CD14-positive monocyte (primary cell): Measurements from ENCODE around the gene PSEN1. TPM values are rescaled to one million over a fixed set of nuclear protein-coding genes. Genes with fewer than 3 reads are reported as not detected.

Experiments used
- DNase-seq, 3 donors: peaks; one replicate each; pipeline ENCODE4 v3.0.0-alpha.2; 2011 to 2022
- H2AFZ ChIP-seq: 2 replicates; pipeline ENCODE4 v1.6.0; 2012; ENCODE audit warnings: mild to moderate bottlenecking, low read depth, low read length, inconsistent platforms; ENCODE audit not compliant: insufficient read depth, poor library complexity, severe bottlenecking
- H3K27ac ChIP-seq, 2 donors: 1 replicate in 1 of 2; 2 replicates in 1 of 2; pipeline ENCODE4 v1.5.1; 2012 to 2013; ENCODE audit warnings: low read length in 2 of 2, control low read depth in 1 of 2, inconsistent platforms in 1 of 2, low read depth in 1 of 2, mild to moderate bottlenecking in 1 of 2
- H3K27me3 ChIP-seq, 2 donors: one replicate each; pipeline versions ENCODE4 v1.6.0 to v1.6.1; 2011 to 2013; ENCODE audit warnings: low read length in 2 of 2; ENCODE audit not compliant: control insufficient read depth in 2 of 2, insufficient read depth in 2 of 2
- H3K36me3 ChIP-seq, 2 donors: replicated peaks in 1 of 2; 1 replicate in 1 of 2; 2 replicates in 1 of 2; pipeline versions ENCODE4 v1.5.1 to v1.6.1; 2012 to 2013; ENCODE audit warnings: low read length in 2 of 2, control low read depth in 1 of 2, inconsistent platforms in 1 of 2, mild to moderate bottlenecking in 1 of 2; ENCODE audit not compliant: insufficient read depth in 2 of 2, control insufficient read depth in 1 of 2
- H3K4me1 ChIP-seq, 2 donors: 1 replicate in 1 of 2; 2 replicates in 1 of 2; pipeline versions ENCODE4 v1.5.1 to v1.6.1; 2012 to 2013; ENCODE audit warnings: low read length in 2 of 2, control low read depth in 1 of 2, inconsistent platforms in 1 of 2, mild to moderate bottlenecking in 1 of 2, moderate library complexity in 1 of 2; ENCODE audit not compliant: insufficient read depth in 2 of 2, control insufficient read depth in 1 of 2
- H3K4me2 ChIP-seq: replicated peaks from 2 replicates; pipeline ENCODE3; 2012; ENCODE audit warnings: low read length, moderate library complexity, mild to moderate bottlenecking; ENCODE audit not compliant: poor library complexity, severe bottlenecking; ENCODE audit errors: extremely low read depth
- H3K4me3 ChIP-seq, 3 experiments: fragments of 200-600 bp in 1 of 3; sonication (generic) in 1 of 3; replicated peaks in 1 of 3; 1 replicate in 2 of 3; 2 replicates in 1 of 3; pipeline ENCODE4 v1.5.1; 2011 to 2013; ENCODE audit warnings: low read length in 3 of 3, mild to moderate bottlenecking in 3 of 3, control low read depth in 2 of 3, low read depth in 2 of 3, inconsistent platforms in 1 of 3, moderate library complexity in 1 of 3
- H3K79me2 ChIP-seq: 2 replicates; pipeline ENCODE4 v1.6.0; 2012; ENCODE audit warnings: mild to moderate bottlenecking, control low read depth, inconsistent platforms, low read length, moderate library complexity; ENCODE audit not compliant: insufficient read depth
- H3K9ac ChIP-seq: 2 replicates; pipeline ENCODE4 v1.6.0; 2017; ENCODE audit warnings: low read length, mild to moderate bottlenecking; ENCODE audit not compliant: insufficient read depth, poor library complexity, severe bottlenecking
- H3K9me3 ChIP-seq, 2 donors: replicated peaks in 1 of 2; 1 replicate in 1 of 2; 2 replicates in 1 of 2; pipeline versions ENCODE4 v1.5.1 to v1.6.1; 2012 to 2013; ENCODE audit warnings: low read length in 2 of 2, control low read depth in 1 of 2; ENCODE audit not compliant: control insufficient read depth in 1 of 2, insufficient read depth in 1 of 2
- H4K20me1 ChIP-seq: 2 replicates; pipeline ENCODE4 v1.6.0; 2012; ENCODE audit warnings: mild to moderate bottlenecking, low read length, control low read depth, moderate library complexity; ENCODE audit not compliant: insufficient read depth
- H3K27ac Mint-ChIP-seq, 7 donors: one replicate each; pipeline ENCODE4 v1.8.0; 2020; ENCODE audit warnings: mild to moderate bottlenecking in 7 of 7, mixed read lengths in 7 of 7, moderate library complexity in 6 of 7, inconsistent platforms in 2 of 7
- H3K27me3 Mint-ChIP-seq, 3 donors: one replicate each; pipeline ENCODE4 v1.8.0; 2021 to 2022; ENCODE audit warnings: low read depth in 3 of 3, mild to moderate bottlenecking in 3 of 3, mixed read lengths in 3 of 3, moderate library complexity in 3 of 3, inconsistent platforms in 1 of 3
- H3K36me3 Mint-ChIP-seq, 2 donors: one replicate each; pipeline ENCODE4 v1.8.0; 2020; ENCODE audit warnings: mixed read lengths in 2 of 2, inconsistent platforms in 1 of 2, mild to moderate bottlenecking in 1 of 2
- H3K4me1 Mint-ChIP-seq: one replicate; pipeline ENCODE4 v1.8.0; 2020; ENCODE audit warnings: mild to moderate bottlenecking, mixed read lengths
- H3K4me3 Mint-ChIP-seq, 2 donors: one replicate each; pipeline ENCODE4 v1.8.0; 2020; ENCODE audit warnings: mild to moderate bottlenecking in 2 of 2, mixed read lengths in 2 of 2, moderate library complexity in 1 of 2
- H3K9me3 Mint-ChIP-seq, 7 donors: one replicate each; pipeline ENCODE4 v1.8.0; 2020 to 2022; ENCODE audit warnings: mixed read lengths in 7 of 7, mild to moderate bottlenecking in 6 of 7, moderate library complexity in 6 of 7, inconsistent platforms in 2 of 7
- WGBS: methylation state at CpG from one replicate; pipeline ENCODE4 v1.1.5; 2013; ENCODE audit warnings: missing lambda C conversion rate; ENCODE audit not compliant: insufficient coverage; 5-methylcytosine and 5-hydroxymethylcytosine counted together
- intact Hi-C, 2 donors: fragments of 100-400 bp; cut with micrococcal nuclease; formaldehyde crosslinking; loops; one replicate each; pipeline versions ENCODE4 v1.15.0 to v1.15.1; 2023
- polyA plus RNA-seq, 3 donors: library from polyadenylated mRNA; depleted of rRNA in 1 of 3; unstranded in 2 of 3; stranded (reverse) in 1 of 3; fragments of 300-500 nt in 2 of 3; fragments of >200 nt in 1 of 3; fragmentation: Illumina TruSeq in 2 of 3; gene quantifications; 1 replicate in 2 of 3; 2 replicates in 1 of 3; pipeline ENCODE4 v1.2.3, GENCODE V29; 2012 to 2021
- TF ChIP-seq, protein P1 (sequence below): fragments of 200-600 bp; IDR thresholded peaks from one replicate; pipeline ENCODE4 v1.8.0; 2022; ENCODE audit warnings: antibody characterized with exemption, mild to moderate bottlenecking

Gene PSEN1
- polyA plus RNA-seq, 3 donors = 42.4 to 130 (median 85.6) TPM

DNA sequence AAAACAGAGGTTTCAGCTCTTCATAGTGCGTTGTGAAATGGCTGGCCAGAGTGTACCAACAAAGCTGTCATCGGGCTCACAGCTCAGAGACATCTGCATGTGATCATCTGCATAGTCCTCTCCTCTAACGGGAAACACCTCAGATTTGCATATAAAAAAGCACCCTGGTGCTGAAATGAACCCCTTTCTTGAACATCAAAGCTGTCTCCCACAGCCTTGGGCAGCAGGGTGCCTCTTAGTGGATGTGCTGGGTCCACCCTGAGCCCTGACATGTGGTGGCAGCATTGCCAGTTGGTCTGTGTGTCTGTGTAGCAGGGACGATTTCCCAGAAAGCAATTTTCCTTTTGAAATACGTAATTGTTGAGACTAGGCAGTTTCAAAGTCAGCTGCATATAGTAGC lies 86.7 kb downstream of the PSEN1 start:
- no peak for DNase-seq
- Histone ChIP-seq H3K9me3 (no peaks in the 10 kb centered on the region), H3K27ac (peak overlapping the region in 1 of 2 donors; percentile 20), H3K79me2 (peaks cover 3% of the 10 kb centered on the region), H3K27me3 (no peaks in the 10 kb centered on the region), H3K4me3 (no peak overlapping the region), H3K36me3 (peaks cover 80 to 99% of the 10 kb centered on the region in 2 donors), H3K4me1 (no peaks in the 10 kb centered on the region), H3K4me2 (no peak overlapping the region), H3K9ac (no peak overlapping the region), H4K20me1 (peaks cover 95% of the 10 kb centered on the region), H2AFZ (no peak overlapping the region)
- 84% methylated on average over 4 of the region's 5 CpGs for WGBS
- no peaks in the 10 kb centered on the region for H3K9me3 Mint-ChIP-seq
- H3K27ac Mint-ChIP-seq = peak overlapping the region in 4 of 7 donors; percentile 42 to 58 (median 46)
- no peak overlapping the region for H3K4me3 Mint-ChIP-seq
- TF ChIP-seq, protein P1, sequence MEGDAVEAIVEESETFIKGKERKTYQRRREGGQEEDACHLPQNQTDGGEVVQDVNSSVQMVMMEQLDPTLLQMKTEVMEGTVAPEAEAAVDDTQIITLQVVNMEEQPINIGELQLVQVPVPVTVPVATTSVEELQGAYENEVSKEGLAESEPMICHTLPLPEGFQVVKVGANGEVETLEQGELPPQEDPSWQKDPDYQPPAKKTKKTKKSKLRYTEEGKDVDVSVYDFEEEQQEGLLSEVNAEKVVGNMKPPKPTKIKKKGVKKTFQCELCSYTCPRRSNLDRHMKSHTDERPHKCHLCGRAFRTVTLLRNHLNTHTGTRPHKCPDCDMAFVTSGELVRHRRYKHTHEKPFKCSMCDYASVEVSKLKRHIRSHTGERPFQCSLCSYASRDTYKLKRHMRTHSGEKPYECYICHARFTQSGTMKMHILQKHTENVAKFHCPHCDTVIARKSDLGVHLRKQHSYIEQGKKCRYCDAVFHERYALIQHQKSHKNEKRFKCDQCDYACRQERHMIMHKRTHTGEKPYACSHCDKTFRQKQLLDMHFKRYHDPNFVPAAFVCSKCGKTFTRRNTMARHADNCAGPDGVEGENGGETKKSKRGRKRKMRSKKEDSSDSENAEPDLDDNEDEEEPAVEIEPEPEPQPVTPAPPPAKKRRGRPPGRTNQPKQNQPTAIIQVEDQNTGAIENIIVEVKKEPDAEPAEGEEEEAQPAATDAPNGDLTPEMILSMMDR = no peak
- peaks cover under 1% of the 10 kb centered on the region for H3K4me1 Mint-ChIP-seq
- intact Hi-C loops = no loop called here
- H3K36me3 Mint-ChIP-seq = peaks cover 84 to 96% of the 10 kb centered on the region in 2 donors
- H3K27me3 Mint-ChIP-seq = no peaks in the 10 kb centered on the region

DNA sequence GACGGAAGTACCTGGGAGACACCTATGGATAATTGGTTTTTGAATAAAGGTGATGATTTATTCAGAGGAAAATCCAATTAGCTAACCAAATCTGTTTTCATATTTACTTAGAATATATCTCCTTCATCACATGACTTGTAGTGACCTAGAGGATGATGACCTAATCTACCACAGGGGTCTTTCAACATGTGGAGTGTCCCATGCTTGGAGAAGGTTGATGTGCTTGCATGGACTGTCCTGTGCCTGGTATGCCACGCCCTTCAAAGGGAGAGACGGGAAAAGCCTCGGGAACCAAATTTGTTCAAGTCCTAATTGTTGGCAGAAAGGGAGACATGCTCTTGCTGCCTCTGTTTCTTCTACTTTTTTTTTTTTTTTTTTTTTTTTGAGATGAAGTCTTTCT lies 89.2 kb downstream of the PSEN1 start:
- Histone ChIP-seq H2AFZ (no peak overlapping the region), H3K9me3 (no peaks in the 10 kb centered on the region), H3K4me3 (no peak overlapping the region), H3K4me2 (no peak overlapping the region), H3K9ac (no peak overlapping the region), H3K4me1 (no peaks in the 10 kb centered on the region), H3K79me2 (no peaks in the 10 kb centered on the region), H3K36me3 (peaks cover 64 to 89% of the 10 kb centered on the region in 2 donors), H3K27me3 (no peaks in the 10 kb centered on the region), H3K27ac (no peak overlapping the region), H4K20me1 (peaks cover 76% of the 10 kb centered on the region)
- TF ChIP-seq, protein P1 = no peak
- Mint-ChIP-seq H3K27me3 (peaks cover 0 to 1% (median 0%) of the 10 kb centered on the region in 3 donors), H3K9me3 (peaks cover 0 to 2% (median 0%) of the 10 kb centered on the region in 7 donors), H3K36me3 (peaks cover 74 to 87% of the 10 kb centered on the region in 2 donors), H3K27ac (no peak overlapping the region), H3K4me3 (no peak overlapping the region), H3K4me1 (peaks cover 5% of the 10 kb centered on the region)
- no peak for DNase-seq
- WGBS = no CpG with 5 or more reads among the region's 4 CpGs
- intact Hi-C loops = no loop called here
